GM18868 (cell line): ENCODE data around the gene JAK1.

Experiments
- ATAC-seq: cut with Tn5 transposase; IDR thresholded peaks from one replicate; pipeline ENCODE4 v1.9.1; 2021; ENCODE audit warnings: mild to moderate bottlenecking, moderate library complexity; ENCODE audit not compliant: unreplicated experiment

The JAK1 gene

DNA sequence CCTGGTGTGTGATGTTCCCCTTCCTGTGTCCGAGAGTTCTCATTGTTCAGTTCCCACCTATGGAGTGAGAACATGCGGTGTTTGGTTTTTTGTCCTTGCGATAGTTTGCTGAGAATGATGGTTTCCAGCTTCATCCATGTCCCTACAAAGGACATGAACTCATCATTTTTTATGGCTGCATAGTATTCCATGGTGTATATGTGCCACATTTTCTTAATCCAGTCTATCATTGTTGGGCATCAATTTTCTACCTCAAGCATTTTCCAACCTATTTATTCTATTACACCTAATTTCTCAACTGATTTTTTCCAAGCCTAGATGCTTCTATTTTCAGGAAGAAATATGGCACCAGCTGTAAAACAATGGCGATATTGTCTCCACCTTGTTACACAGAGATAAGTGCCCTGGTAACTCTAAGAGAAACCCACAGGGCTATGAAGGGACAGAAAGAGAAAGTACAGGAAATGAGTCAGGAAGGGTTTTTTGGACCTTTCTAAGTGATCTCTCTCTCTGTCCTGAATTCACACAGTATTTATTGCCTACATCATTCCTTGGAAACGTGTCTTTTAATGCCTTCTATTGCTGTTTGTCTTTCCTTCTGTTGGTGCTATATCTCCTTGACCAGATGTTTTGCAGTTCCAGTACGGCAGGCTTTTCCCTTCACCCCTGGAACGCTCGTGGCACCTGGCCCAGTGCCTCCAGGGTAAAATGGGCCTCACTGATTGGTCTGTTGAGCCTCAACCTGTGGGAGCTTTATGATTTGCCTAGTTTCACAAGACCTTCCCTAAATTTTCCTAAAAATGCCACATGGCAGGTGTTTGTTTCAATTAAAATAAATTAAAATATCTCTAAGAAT lies 14.6 kb upstream of the JAK1 start:
- peak; percentile 74 for ATAC-seq

DNA sequence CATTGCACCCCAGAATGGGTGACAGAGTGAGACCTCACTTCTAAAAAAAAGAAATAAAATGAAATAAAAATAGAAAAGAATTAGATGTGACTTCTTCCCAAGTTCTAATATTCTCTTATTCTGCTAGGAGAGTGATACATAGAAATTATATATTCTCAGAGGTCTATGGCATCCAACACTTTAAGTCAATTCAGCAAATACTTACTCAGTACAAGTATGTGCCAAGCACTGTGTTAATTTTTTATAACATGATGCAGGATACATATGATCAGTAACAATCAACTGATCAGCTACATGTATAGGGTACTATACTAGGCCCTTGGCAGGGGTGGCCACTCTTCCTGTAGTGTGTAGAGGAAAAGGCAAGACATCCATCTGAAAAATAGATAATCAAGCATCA lies 13.0 kb upstream of the JAK1 start:
- no peak for ATAC-seq

DNA sequence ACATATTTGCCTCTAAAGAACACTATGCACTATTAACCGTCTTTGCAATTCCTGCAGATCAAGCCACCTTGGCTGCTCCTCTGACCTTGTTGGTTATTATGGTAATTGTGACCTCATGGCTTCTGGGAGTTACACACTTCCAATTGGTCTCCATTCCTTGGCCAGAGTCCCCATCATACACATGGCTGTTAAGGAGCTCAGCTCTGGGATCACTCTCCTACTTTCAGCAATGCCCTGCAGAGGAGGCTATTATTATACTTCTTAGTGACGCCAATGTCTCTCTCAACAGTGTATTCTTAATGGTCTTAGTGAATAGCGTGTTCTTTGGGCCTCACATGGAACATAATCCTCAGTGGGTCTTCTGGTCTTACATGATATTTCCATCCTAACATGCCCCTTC lies 10.0 kb upstream of the JAK1 start:
- no peak for ATAC-seq

DNA sequence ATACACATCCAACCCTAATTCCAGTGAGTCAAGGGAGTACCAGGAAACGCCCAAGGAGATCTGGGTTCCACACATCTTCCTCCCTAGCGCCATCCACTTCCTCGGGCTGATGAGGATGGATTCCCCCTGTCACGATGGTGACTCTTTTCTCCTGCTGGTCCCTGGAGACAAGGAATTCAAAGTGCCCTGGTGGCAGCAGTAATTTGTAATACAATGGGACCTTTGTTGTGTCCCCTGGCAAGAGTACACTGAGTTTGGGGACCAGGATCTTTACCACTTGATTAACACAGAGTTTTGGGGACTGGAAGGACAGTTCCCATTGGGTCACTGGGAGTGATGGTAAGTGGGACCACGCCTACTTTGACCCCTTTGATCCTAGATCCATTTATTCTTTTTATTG lies 9.4 kb upstream of the JAK1 start:
- ATAC-seq = no peak

DNA sequence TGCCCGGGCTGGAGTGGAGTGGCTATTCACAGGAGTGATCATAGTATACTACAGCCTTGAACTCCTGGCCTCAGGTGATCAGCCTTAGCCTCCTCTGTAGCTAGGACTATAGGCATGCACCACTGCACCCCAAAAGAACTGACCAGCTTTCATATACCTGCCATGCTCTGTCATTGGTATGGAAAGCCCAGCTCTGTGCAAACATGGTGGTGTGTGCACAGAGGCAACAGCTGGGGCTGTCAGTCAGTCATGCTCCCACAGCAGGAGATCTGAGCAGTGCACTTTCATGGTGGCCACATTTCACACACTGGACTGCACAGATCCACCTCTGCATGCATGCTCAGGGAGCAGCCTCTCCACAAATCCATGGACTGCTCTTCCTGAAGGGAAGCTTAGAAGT lies 8.8 kb upstream of the JAK1 start:
- no peak for ATAC-seq

DNA sequence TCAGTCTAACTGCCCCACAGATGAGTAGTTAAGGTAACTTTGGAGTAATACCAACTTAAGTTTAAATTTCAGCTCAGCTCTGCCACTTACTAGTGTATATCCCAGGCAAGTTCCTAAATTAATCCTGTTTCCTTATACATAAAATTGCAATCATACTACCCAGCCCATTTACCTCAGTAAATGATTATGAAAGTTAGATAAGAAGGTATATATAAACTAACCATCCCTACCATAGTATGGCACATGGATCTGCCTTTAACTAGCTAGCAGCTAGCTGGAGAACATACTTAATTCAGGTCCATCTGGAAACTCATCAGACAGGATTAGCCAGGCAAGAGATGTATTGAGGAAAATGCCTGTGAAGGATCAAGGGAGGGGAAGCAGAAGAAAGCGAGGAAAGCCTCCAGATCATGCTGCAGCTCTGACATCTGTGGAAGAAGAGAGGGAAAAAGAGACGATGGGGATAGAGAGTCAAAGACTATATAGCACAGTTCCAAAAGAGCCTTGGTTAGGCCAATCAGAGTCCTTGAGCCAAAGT lies 8.0 kb upstream of the JAK1 start:
- ATAC-seq = no peak

DNA sequence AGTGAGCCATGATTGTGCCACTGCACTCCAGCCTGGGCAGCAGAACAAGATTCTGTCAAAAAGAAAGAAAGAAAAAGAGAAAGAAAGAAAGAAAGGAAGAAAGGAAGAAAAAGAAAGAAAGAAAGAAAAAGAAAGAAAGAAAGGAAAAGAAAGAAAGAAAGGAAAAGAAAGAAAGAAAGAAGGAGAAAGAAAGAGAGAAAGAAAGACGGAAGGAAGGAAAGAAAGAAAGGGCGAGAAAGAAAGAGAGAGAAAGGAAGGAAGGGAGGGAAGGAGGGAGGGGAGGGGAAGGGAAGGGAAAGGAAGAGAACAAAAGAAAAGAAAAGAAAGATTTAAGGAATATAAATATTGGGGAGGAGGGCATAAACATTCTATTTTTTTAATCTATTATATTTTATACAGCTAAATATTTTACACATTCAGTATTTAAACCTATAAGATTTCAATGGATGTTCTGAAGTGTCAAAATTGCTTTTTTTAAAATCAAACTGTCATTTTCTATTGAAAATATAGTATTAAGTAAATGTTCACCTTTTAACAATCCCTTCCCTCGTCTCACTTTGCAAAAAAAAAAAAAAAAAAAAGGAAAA lies 6.8 kb upstream of the JAK1 start:
- no peak for ATAC-seq

DNA sequence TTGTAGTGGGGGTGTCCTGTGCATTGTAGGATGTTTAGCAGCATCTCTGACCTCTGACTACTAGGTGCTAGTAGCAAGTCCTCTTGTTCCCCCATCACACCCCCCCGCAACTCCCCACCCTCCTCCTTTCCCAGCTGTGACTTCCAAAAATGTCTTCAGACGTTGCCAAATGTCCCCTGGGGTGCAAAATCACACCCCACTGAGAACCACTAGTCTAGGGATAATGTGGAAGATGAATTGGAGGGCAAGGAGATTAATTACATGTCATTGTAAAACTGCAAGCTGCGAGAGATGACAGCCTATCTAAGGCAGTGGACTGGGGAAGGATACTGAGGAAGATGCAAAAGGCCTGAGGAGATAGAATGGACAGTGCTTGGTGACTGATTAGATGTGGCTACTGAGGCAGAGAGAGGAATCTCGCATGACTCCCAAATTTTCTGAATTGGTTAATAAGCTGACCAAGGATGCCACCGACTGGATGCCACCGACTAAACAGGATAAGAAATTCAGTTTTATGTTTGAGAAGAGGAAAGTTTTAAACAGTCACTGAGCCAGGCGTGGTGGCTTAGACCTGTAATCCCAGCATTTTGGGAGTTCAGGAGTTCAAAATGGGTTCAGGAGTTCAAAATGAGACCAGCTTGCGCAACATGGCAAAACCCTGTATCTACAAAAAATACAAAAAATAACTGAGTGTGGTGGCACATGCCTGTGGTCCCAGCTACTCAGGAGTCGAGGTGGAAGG lies 3.1 kb upstream of the JAK1 start:
- ATAC-seq = no peak

DNA sequence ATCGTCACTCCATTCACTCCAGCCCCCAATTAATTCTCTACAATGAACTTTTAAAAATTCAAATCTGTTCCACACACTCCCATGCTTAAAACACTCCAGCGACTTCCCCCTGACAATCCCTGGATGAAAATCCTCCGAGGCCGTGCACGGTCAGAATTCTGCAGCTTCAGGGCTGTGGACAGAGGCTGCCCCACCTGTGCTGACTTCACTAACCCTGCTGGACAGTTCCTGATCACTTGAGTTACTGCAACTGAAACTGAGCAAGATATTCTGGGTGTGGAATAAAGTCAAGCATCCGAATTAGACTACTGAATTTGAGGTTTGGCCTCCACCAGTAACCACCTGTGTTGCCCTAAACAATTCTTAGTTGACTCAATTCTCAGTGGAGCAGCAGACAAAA lies 1.0 kb upstream of the JAK1 start:
- no peak for ATAC-seq

DNA sequence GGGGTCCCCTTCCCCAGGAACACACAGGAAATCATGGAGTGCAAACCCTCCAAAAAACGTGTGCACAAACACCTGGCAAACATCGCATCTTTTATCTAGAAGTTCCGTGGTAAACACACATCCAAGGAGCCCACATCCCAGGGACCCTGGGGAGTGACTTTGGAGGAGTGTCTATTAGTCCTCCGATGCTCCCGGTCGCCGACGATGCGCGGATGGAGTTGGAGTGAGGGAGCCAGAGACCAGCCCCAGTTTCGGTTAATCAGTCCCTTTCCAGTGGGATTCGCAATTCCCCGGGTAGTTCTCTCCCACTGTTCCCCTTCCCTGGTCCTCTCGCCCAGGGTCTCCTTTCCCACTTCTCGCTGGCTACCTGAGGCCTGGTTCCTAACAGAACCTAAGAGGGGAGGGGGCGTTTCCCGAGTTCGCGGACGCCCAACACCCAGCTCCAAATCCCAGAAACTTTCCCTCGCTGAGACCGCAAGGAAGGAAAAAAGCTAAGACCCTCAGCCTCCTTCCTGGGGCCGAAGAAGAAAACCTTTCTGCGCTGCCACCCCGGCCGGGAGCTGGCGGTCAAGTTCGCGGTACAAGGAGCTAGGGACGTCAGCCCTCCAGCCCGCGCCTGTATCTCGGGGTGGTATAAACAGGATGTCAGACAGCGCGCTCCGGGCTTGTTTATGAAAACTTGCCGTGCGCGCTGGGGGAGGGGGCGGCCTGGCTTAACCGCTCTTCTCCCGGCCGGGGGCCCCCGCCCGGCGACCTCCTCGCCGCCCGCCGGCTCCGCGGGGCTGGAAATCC lies 787 bp downstream of the JAK1 start:
- ATAC-seq = peak; percentile 44

DNA sequence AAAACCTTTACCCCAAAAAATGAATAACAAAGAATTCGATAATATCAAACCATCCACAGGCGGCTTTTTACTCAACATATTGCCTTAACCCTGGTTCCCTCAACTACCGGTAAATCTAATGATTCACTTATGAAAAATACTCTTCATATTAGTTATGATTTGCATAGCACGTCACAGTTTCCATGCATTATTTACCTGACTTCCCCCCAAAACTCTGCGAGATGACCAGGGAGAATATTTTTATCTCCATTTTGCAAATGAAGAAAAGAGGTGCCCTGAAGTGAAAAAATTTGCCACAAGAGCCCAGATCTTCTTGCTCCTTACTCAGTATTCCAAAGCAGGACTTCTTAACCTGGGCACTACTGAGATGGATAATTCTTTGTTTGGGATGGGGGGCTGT lies 2.9 kb downstream of the JAK1 start:
- no peak for ATAC-seq

DNA sequence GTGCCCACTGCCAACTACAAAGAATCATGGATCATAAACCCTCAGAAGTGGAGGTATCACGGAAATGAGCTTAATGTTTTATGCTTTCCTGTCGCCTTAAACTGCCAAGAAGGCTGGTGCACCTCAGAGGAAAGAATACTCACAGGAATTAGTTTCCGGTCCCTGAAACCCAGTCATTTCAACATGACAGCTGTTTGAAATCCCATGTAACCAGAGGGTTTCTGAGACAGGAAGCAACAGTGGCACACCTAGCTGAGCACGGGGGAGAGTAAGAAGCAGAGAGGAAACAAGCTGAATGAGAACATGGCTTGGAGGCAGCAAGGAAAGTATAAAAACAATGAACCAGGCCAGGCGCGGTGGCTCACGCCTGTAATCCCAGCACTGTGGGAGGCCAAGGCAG lies 3.9 kb downstream of the JAK1 start:
- ATAC-seq = no peak

DNA sequence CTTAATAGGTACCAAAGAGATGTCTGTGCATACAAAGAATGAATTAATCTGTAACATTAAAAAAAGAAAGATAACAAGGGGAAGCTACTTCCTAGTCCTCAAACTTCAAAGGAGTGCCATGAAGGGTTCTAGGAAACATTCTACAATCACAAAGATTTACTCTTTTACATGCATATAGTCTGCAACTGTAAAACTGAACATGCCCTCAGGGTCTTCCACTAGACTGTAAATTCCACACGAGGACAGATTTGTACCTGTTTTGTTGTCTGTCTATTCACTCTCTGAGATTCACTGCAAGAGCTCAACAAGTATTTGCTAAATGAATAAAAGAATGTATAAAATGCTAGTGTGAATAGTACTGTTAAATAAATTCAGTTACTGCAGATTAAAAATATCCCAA lies 4.4 kb downstream of the JAK1 start:
- no peak for ATAC-seq

DNA sequence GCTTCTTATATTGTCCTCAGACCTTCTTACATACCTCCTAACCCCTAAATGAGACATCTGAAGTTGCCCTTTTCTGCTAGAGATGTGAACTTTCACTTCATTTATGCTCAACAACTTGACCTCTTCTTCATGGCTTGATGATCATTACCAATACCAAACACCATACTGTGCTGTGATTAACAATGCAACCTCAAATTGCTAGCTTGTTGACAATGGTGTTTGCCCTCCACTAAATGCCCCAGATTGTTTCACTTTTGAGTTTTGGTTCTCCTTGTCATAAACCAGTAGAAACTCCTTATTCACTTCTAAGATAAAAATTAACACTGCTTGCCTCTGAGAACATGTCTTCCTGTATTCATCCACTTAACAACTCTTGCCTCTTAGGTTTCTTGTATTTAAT lies 5.6 kb downstream of the JAK1 start:
- ATAC-seq = peak; percentile 66

DNA sequence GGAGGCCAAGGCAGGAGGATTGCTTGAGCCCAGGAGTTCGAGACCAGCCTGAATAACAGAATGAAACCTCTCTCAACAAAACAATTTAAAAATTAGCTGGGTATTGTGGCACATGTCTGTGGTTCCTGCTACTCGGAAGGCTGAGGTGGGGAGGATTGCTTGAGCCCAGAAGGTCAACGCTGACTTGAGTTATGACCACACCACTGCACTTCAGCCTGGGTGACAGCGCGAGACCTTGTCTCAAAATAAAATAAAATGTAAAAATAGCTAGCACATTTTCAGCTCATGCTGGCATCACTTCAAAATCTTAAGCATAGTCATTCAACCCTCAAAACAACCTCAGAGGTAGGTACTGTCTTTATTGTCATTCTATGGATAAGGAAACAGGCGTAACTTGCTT lies 6.4 kb downstream of the JAK1 start:
- ATAC-seq = no peak

DNA sequence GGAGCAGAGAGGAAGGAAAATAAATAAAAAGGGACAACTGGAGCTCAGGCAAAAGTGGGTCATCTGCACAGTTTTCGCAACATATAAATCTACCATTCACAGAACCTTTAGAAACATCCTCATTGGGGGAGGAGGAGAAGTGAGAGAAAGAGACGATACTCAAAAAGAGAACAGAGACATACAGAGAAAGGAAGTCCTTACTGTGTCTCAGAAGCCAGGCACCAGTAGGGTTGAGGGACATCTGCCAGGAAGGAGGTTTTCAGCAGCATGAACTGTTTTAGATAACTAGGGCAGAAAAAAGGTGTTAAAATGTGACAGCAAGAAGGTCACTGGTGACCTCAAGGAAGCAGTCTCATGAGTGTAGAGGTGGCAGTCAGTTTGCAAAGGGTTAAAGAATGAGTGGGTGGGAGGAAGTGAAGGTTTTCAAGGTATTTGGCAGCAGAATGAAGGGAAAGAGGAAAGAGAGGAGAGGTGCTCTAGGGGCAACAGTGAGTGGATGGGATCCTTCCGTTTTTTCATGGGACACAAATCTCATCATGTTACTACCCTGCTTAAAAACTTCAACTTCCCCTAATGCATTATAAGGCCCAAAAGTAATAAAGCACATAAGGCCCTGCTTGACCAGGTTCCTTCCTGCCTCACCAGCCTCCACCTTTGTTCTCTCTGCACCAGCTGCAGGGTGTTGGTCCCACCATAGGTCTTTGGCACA lies 9.5 kb downstream of the JAK1 start:
- peak; percentile 83 for ATAC-seq

DNA sequence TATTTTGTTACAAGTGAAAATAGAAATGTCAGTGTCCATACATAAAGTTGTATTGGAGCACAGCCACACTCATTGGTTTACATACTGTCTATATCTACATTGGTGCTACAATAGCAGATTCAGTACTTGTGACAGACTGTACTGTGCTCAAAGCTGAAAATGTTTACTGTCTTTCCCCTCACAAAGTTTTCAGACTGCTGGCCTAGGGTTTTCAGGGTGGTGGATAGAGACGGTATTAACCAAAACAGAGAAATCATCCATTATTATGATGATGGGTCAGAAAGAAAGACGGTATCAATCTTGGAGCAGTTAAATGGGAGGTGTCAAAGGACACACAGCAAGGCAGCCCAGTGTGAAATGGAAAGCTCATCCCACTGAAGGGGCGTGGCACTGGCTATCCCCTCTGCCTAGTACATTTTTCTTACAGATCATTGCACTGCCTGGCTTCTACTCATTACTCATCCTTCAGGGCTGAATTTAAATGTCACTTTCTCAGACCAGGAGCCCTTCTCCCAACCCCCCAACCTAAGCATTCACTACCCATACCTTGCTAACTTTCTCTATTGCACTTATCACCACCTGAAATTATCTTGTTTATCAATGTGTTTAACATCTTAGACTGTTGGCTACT lies 10.2 kb downstream of the JAK1 start:
- ATAC-seq = no peak

DNA sequence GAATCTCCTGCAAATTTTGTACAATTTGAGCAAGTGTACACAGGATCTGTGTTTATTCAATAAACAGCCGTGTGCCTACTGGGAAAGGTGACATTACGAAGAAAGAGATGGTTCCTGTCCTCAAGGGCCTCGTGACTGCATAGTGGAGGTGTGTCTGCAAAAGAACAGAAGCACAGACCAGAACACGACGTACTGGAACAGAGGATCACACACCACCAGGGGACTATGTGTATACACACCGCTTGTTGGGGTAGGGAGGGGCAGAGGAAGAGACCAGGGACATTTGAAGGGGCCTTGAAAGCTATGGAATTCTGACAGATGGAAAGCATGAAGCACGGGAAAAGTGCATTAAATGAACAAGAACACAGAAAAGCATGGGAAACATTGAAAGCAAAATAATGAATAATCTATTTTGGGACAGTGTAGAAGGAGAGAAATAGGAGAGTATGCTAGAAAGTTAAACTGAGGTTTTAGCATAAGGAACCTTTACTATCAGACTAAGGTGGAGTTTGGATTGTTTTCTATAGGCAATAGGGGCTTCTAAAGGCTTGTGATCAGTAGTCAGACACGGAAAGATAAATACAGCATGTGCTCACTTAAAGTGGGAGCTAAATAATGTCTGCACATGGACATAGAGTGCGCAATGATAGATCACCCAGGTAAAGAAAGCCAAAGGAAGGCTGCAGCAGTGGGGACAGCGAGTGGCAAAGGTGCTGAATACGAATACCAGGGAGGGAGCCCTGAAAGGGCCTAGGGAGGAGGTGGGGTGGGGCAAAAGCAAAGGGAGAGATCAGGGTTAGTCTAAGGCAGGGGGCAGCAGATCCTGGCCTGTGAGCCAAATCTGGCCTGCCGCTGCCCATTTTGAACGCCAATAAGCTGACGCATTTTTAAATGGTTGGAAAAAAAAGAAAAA lies 11.0 kb downstream of the JAK1 start:
- no peak for ATAC-seq

DNA sequence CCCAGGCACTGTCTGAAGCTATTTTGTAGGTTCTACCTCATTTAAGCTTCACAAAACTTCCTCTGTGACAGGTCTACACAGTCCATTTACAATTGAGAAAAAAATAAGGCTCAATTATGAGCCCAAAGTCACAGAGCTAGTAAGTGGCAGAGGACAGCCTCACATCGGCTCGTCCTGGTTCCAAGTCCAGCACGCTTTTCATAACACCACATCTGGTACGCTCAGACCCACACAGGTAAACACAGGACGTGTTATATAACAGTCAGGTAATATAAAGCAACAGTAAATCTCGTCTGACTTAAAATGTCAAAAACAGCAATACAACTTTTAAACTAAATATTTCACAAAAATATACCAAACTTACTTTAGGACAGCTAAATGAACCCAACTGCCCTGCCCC lies 13.1 kb downstream of the JAK1 start:
- no peak for ATAC-seq
